ENCODE results near the gene FAN1.
A peak's percentile ranks its signal among the peaks of the same experiment; 100 is the strongest.

Gene FAN1

GRCh38 chr15:30956216-30957124 is 52.8 kb downstream of the FAN1 start:
- DNase-seq (ENCODE audit: low spot score), result peak; percentile 67

- no peak for DNase-seq (ENCODE audit: low spot score)
Measured at GRCh38 chr15:30958219-30958618, 54.5 kb downstream of the FAN1 start.

DNA sequence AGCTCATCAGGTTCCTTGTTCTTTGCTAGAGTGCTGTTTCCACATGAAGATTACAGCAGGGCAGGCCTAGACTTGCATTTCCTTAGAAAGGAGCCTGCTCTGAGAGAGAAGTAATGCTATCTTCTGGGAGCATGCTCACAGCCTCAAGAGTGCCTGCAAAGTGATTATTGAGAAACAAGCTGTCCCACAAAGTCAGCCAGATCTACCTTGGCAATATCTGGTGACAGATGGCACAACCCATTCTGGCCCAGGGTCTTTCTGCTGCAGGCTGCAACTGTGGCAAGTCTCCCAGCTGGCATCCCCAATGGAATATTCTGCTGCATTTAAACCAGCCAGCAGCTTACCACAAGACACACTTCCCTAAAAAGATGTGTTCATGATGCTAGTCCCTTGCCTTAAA is 58.4 kb downstream of the FAN1 start:
- DNase-seq (ENCODE audit: low spot score), result no peak

- no peak for DNase-seq (ENCODE audit: low spot score)
Measured at GRCh38 chr15:30962659-30963058, 58.9 kb downstream of the FAN1 start.

GRCh38 chr15:30963681-30964080 is 60.0 kb downstream of the FAN1 start:
- DNase-seq (ENCODE audit: low spot score), result no peak

DNA sequence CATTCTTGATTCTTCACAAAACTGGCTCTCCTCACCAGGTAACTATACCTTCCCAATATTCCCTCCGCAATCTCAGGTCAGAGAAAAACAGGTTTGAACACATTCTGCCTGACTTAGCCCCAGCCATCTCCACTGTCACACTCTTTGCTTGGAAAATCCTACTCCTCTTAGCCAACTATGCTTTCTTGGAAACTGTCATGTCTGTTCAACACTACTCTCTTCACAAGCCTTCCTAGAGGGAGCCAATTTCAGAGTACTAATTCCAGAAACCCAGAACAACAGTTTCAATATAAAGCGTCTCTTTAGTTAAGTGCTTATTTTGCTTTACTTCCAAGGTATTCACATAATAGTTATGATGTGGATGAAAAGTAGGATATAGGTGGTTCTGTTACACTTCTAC is 66.0 kb downstream of the FAN1 start:
- no peak for DNase-seq (ENCODE audit: low spot score)

DNA sequence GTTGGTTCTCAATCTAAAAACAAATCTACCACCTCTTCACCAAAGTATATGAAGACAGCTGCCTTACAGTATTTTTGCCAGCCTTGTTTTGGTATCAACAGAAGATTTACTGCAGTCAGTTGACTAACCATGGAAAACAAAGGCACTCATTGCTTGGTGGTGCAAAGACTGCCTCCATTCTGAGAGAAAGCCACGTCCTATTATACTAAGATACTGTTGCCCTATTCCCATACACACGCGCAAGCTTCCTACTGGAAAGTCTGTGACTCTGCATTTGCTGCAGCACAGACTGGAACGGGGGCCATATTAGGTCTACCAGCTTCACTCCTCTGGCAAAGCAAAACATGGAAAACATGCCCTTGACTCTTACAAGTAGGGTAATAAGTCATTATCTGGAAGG is 69.7 kb downstream of the FAN1 start:
- DNase-seq (ENCODE audit: low spot score), result peak; percentile 92

- DNase-seq (ENCODE audit: low spot score), result no peak
Measured at GRCh38 chr15:30974112-30974511, 70.4 kb downstream of the FAN1 start.

DNA sequence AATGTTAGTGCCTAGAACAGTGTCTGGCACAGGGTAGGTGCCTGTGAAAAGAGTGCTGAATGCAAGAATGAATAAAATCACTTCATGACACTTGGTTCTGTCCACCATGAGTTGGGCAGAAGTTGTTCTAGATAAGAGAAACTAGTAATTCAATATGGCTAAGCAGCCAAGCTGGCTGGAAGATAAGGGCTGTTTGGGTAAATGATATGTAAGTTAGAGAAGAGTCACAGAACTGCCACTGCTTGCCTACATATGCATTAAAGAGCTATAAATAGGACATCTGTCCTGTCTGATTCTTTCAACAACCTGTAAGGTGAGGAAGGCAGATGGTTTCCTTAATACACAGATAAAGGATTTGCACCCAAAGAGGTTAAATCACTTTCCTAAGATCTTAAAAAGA is 74.6 kb downstream of the FAN1 start:
- DNase-seq (ENCODE audit: low spot score), result peak; percentile 5

GRCh38 chr15:30979457-30979856 is 75.7 kb downstream of the FAN1 start:
- DNase-seq (ENCODE audit: low spot score), result peak; percentile 40

GRCh38 chr15:30984118-30984517 is 80.4 kb downstream of the FAN1 start:
- no peak for DNase-seq (ENCODE audit: low spot score)

DNA sequence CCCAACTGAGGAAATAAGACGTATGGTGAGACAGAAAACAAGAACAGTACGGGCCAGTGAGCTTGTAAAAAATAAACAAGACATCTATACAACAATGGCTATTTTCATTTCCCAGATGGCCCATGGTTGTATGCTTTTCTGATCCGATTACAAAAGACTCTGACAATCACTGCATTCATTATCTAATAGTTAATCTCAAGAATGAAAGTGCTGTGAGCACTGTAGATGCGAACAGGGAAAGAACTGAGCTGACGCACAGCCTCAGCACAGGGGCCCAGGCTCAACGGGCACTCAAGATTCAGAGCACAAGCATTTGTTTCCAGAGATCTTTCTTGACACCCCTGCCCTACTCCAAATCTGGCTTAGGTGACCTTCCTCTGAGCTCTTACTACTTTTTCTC is 80.8 kb downstream of the FAN1 start:
- peak; percentile 97 for DNase-seq (ENCODE audit: low spot score)

GRCh38 chr15:30985081-30985531 is 81.4 kb downstream of the FAN1 start:
- peak; percentile 82 for DNase-seq (ENCODE audit: low spot score)

DNA sequence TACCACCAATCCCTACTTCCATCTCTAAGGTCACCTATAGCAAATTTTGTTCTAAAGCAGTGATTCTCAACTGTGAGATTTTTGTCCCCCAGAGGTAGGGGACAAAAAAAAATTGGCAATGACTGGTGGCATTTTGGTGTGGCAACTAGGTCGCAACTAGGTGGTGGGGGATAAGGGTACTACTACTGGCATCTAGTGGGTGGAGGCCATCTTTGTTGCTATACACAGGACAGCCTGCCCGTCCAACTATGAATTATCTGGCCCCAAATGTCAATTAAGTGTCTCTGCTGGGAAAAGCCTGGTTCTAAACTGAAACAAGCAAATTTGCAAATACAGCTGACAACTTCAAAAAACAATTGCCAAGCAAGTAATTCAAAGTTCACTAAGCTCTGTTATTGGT is 86.3 kb downstream of the FAN1 start:
- DNase-seq (ENCODE audit: low spot score), result peak; percentile 70

- peak; percentile 74 for DNase-seq (ENCODE audit: low spot score)
Measured at GRCh38 chr15:30990446-30991254, 86.9 kb downstream of the FAN1 start.

DNA sequence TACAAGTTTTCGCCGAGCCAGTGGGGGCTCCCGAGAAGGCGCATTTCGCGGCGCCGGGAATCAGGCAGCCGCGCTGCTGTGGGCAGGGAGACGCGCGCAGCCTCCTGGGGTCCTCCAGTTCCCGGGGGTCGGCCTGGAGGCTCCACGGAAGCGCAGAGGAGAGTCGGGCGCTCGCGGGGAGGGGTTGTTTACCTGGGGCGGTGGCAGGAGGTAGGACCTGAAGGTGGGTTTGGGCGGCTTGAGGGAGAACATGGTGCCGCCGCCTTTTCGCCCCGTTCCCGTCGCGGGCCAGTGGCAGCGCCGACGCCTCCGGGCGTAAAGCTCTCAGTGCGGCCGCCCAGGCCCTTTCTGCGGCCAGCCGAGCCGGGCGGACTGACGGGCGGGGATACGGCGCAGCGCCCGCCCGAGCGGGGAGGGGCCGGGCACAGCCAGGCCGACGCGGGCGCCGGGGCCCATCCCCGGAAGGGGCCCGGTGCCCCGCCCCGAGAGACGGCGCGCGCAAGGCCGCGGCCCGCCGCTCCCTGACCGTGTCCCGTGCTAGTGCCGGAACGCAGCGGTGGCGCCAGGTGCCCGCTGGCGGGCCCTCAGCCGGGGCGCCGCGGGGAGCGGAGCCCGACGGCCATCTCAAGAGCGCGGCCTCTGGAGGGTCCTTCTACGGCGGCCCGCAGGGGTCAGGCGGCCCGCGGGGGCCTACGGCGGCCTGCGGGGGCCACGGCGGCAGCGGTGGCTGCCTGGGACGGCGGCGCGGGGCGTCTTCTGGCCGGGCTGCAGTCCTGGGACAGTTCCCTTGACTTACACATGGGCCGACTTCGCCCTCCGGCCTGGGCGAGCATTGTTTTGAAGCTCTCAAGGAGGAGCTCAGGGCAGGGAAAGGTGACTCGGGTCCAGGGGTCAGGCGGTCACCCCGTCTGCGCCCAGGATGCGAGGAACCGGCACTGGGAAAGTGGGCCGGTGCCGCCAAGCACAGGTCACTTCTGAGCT is 87.8 kb downstream of the FAN1 start, which contains the start of gene MTMR10:
Gene MTMR10 (minus strand): TSS at position 374 of the 981 bp plus-strand sequence. CDS start 122 bp downstream, at position 252.
- peak; percentile 59 for DNase-seq (ENCODE audit: low spot score)

GRCh38 chr15:30992249-30992864 is 88.6 kb downstream of the FAN1 start:
- DNase-seq (ENCODE audit: low spot score), result peak; percentile 16

All from pons (tissue), 1 donor.